ENCODE data around the gene TULP1.

GRCh38 chr6:35477551-35478179 lies 35.0 kb downstream of the TULP1 start:
- TF ChIP-seq CTCF (IDR thresholded peaks at IDR 0.05) (no peak), EP300 (IDR thresholded peaks at IDR 0.05) (no peak)
